Neural cell (in vitro differentiated cells): ENCODE measurements around the gene N4BP3. TPM values are rescaled to one million over a fixed set of nuclear protein-coding genes. Genes with fewer than 3 reads are reported as not detected.

Experiments used
- H2AFZ ChIP-seq: fragments of 200-600, 300-800 bp; sonication (generic), shearing (Covaris generic); 2 replicates; pipeline ENCODE4 v1.6.0; 2014; ENCODE audit warnings: low read depth, mild to moderate bottlenecking, antibody characterized with exemption, low read length, moderate library complexity
- H3F3A ChIP-seq: fragments of 200-600 bp; shearing (Covaris generic); 2 replicates; pipeline ENCODE4 v1.6.1; 2016; ENCODE audit warnings: mild to moderate bottlenecking, moderate library complexity, mixed read lengths, antibody characterized with exemption, low read length; ENCODE audit not compliant: insufficient read depth, poor library complexity, severe bottlenecking
- H3K27ac ChIP-seq: fragments of 200-600, 300-800 bp; sonication (generic), shearing (Covaris generic); 2 replicates; pipeline ENCODE4 v1.5.1; 2014; ENCODE audit warnings: mild to moderate bottlenecking, low read length, moderate library complexity
- H3K27me3 ChIP-seq: fragments of 300-800, 200-600 bp; sonication (generic), shearing (Covaris generic); 2 replicates; pipeline ENCODE4 v1.6.0; 2014; ENCODE audit warnings: mild to moderate bottlenecking, low read depth, low read length, moderate library complexity; ENCODE audit not compliant: insufficient read depth
- H3K36me3 ChIP-seq: fragments of 300-800, 200-600 bp; sonication (generic), shearing (Covaris generic); 2 replicates; pipeline ENCODE4 v1.5.1; 2014; ENCODE audit warnings: mild to moderate bottlenecking, antibody characterized with exemption, low read length, moderate library complexity; ENCODE audit not compliant: insufficient read depth
- H3K4me2 ChIP-seq: fragments of 300-800, 200-600 bp; sonication (generic), shearing (Covaris generic); 2 replicates; pipeline ENCODE4 v1.6.0; 2014; ENCODE audit warnings: mild to moderate bottlenecking, low read length
- H3K4me3 ChIP-seq: fragments of 300-800, 200-600 bp; sonication (generic), shearing (Covaris generic); 2 replicates; pipeline ENCODE4 v1.5.1; 2014; ENCODE audit warnings: mild to moderate bottlenecking, low read length, moderate library complexity
- H3K79me2 ChIP-seq: fragments of 200-600 bp; shearing (Covaris generic); replicated peaks from 2 replicates; pipeline ENCODE4 v1.6.0; 2014; ENCODE audit warnings: mild to moderate bottlenecking, low read length, moderate library complexity; ENCODE audit not compliant: insufficient read depth
- H3K9ac ChIP-seq: fragments of 300-800, 200-600 bp; sonication (generic), shearing (Covaris generic); 2 replicates; pipeline ENCODE4 v1.6.1; 2016; ENCODE audit warnings: mild to moderate bottlenecking, low read length, mixed read lengths
- H3K9me2 ChIP-seq: fragments of 200-600 bp; shearing (Covaris generic); 2 replicates; pipeline ENCODE4 v1.6.1; 2016; ENCODE audit warnings: mild to moderate bottlenecking, low read length, mixed read lengths; ENCODE audit not compliant: insufficient read depth
- H3K9me3 ChIP-seq: fragments of 200-600, 300-800 bp; sonication (generic), shearing (Covaris generic); 2 replicates; pipeline ENCODE4 v1.6.1; 2016; ENCODE audit warnings: mild to moderate bottlenecking, mixed run types, low read length, moderate library complexity, mixed read lengths
- H4K20me1 ChIP-seq: fragments of 200-600 bp; shearing (Covaris generic); 2 replicates; pipeline ENCODE4 v1.6.1; 2016; ENCODE audit warnings: mild to moderate bottlenecking, mixed run types; ENCODE audit not compliant: insufficient read depth
- CTCF ChIP-seq: fragments of 450-650 bp; IDR thresholded peaks from 2 replicates; pipeline ENCODE4 v1.5.1; 2014; ENCODE audit warnings: antibody characterized with exemption, mild to moderate bottlenecking, moderate library complexity; ENCODE audit not compliant: poor library complexity, severe bottlenecking
- EP300 ChIP-seq: fragments of 450-650 bp; conservative IDR thresholded peaks from 2 replicates; pipeline ENCODE4 v1.6.1; 2014; ENCODE audit warnings: antibody characterized with exemption, mild to moderate bottlenecking, moderate library complexity; ENCODE audit not compliant: poor library complexity, severe bottlenecking
- EZH2 ChIP-seq: fragments of 200-600, 300-800 bp; shearing (Covaris generic), sonication (generic); IDR thresholded peaks from 2 replicates; pipeline ENCODE4 v1.6.1; 2014; ENCODE audit warnings: antibody characterized with exemption, low read length, borderline replicate concordance, mild to moderate bottlenecking; ENCODE audit not compliant: insufficient read depth, poor library complexity, severe bottlenecking
- MXI1 ChIP-seq: fragments of 450-650 bp; conservative IDR thresholded peaks from 2 replicates; pipeline ENCODE4 v1.6.1; 2014; ENCODE audit warnings: antibody characterized with exemption, mild to moderate bottlenecking; ENCODE audit not compliant: poor library complexity, severe bottlenecking
- POLR2AphosphoS5 ChIP-seq: IDR thresholded peaks from 2 replicates; pipeline ENCODE4 v1.6.1; 2012
- RAD21 ChIP-seq: fragments of 450-650 bp; conservative IDR thresholded peaks from 2 replicates; pipeline ENCODE4 v1.6.1; 2014; ENCODE audit warnings: antibody characterized with exemption, mild to moderate bottlenecking, moderate library complexity
- REST ChIP-seq: IDR thresholded peaks from 2 replicates; pipeline ENCODE4 v1.6.1; 2012; ENCODE audit warnings: borderline replicate concordance
- SMC3 ChIP-seq: fragments of 450-650 bp; conservative IDR thresholded peaks from 2 replicates; pipeline ENCODE4 v1.6.1; 2014; ENCODE audit warnings: antibody characterized with exemption, mild to moderate bottlenecking, moderate library complexity; ENCODE audit not compliant: poor library complexity
- TAF1 ChIP-seq: IDR thresholded peaks from 2 replicates; pipeline ENCODE4 v1.6.1; 2012; ENCODE audit warnings: low read depth
- polyA plus RNA-seq: library from polyadenylated mRNA; depleted of rRNA; stranded (reverse); fragments of >200 nt; gene quantifications from 2 replicates; pipeline ENCODE4 v1.2.3, GENCODE V29; 2014

N4BP3 gene
- polyA plus RNA-seq, 1 donor from 2014 or later, result 4.6 TPM

- TF ChIP-seq CTCF (no peak), REST (no peak), EZH2 (no peak), RAD21 (no peak), MXI1 (no peak), TAF1 (no peak), SMC3 (no peak), EP300 (no peak), POLR2AphosphoS5 (no peak)
- Histone ChIP-seq H3K9me2 (no peaks in the 10 kb centered on the region), H3K27me3 (no peaks in the 10 kb centered on the region), H3K36me3 (no peaks in the 10 kb centered on the region), H3K4me3 (no peak overlapping the region), H3K9ac (no peak overlapping the region), H3K79me2 (no peaks in the 10 kb centered on the region), H3K27ac (no peak overlapping the region), H2AFZ (no peak overlapping the region), H3K4me2 (no peak overlapping the region), H3F3A (no peaks in the 10 kb centered on the region), H4K20me1 (no peaks in the 10 kb centered on the region), H3K9me3 (no peaks in the 10 kb centered on the region)
Observed at GRCh38 chr5:178098685-178099084, 14.6 kb upstream of the N4BP3 start.

- Histone ChIP-seq H3K27ac (no peak overlapping the region), H2AFZ (no peak overlapping the region), H3K79me2 (no peaks in the 10 kb centered on the region), H3K9me2 (no peaks in the 10 kb centered on the region), H3F3A (no peaks in the 10 kb centered on the region), H3K9ac (no peak overlapping the region), H3K9me3 (no peaks in the 10 kb centered on the region), H3K4me2 (no peak overlapping the region), H3K27me3 (no peaks in the 10 kb centered on the region), H3K36me3 (no peaks in the 10 kb centered on the region), H3K4me3 (no peak overlapping the region), H4K20me1 (no peaks in the 10 kb centered on the region)
- TF ChIP-seq TAF1, result no peak
- no peak for TF ChIP-seq CTCF
- TF ChIP-seq MXI1, result no peak
- TF ChIP-seq SMC3, result no peak
- no peak for TF ChIP-seq EP300
- no peak for TF ChIP-seq POLR2AphosphoS5
- TF ChIP-seq EZH2, result no peak
- TF ChIP-seq REST, result no peak
- no peak for TF ChIP-seq RAD21
Observed at GRCh38 chr5:178103612-178104011, 9.7 kb upstream of the N4BP3 start.
